ENCODE data around the gene NCKAP1.

GRCh38 chr2:183069174-183069573 lies 30.9 kb upstream of the NCKAP1 start:
- TF ChIP-seq CTCF (IDR thresholded peaks at IDR 0.05) (no peak), POLR2A (IDR thresholded peaks at IDR 0.05) (no peak)
